Stomach (tissue), 9 donors: ENCODE data around the gene FTO. TPM values are rescaled to one million over a fixed set of nuclear protein-coding genes. Genes with fewer than 3 reads are reported as not detected.

Experiments used
- DNase-seq, 2 donors: peaks; one replicate each; pipeline versions ENCODE4 v3.0.0 to v3.0.0-alpha.2; 2013 to 2019
- H3K27ac ChIP-seq, 5 donors: fragments of 200-600 bp in 4 of 5; sonication (generic) in 4 of 5; one replicate each; pipeline ENCODE4 v1.5.1; 2013 to 2019; ENCODE audit warnings: mild to moderate bottlenecking in 1 of 5, moderate library complexity in 1 of 5
- H3K27me3 ChIP-seq, 3 donors: fragments of 200-600 bp; sonication (generic); one replicate each; pipeline ENCODE4 v1.5.1; 2017 to 2019; ENCODE audit warnings: mixed run types in 1 of 3
- H3K36me3 ChIP-seq, 4 donors: fragments of 200-600 bp; sonication (generic); 1 replicate in 3 of 4; 2 replicates in 1 of 4; pipeline ENCODE4 v1.5.1; 2016 to 2019
- H3K4me1 ChIP-seq, 4 donors: fragments of 200-600 bp; sonication (generic); one replicate each; pipeline ENCODE4 v1.5.1; 2016 to 2019
- H3K4me3 ChIP-seq, 4 donors: fragments of 200-600 bp; sonication (generic) in 3 of 4; one replicate each; pipeline ENCODE4 v1.5.1; 2016 to 2019; ENCODE audit warnings: mild to moderate bottlenecking in 1 of 4
- H3K9me3 ChIP-seq, 4 donors: fragments of 200-600 bp; sonication (generic); one replicate each; pipeline ENCODE4 v1.5.1; 2016 to 2019
- CTCF ChIP-seq, 7 experiments: fragments of 450-650 bp in 4 of 7; fragments of 200-600 bp in 3 of 7; sonication (generic) in 3 of 7; IDR thresholded peaks; one replicate each; pipeline ENCODE4 v1.5.1; 2016 to 2019; ENCODE audit warnings: antibody characterized with exemption in 7 of 7, control low read depth in 2 of 7, mild to moderate bottlenecking in 1 of 7
- EP300 ChIP-seq: sonication (generic); formaldehyde crosslinking; IDR thresholded peaks from one replicate; pipeline ENCODE4 v1.6.1; 2017; ENCODE audit warnings: antibody characterized with exemption
- POLR2A ChIP-seq, 4 donors: fragments of 450-650 bp; IDR thresholded peaks; one replicate each; pipeline ENCODE4 v1.6.1; 2016; ENCODE audit warnings: antibody characterized with exemption in 4 of 4, control low read depth in 2 of 4, mild to moderate bottlenecking in 1 of 4, moderate library complexity in 1 of 4
- POLR2AphosphoS5 ChIP-seq, 3 donors: sonication (generic); formaldehyde crosslinking; IDR thresholded peaks; one replicate each; pipeline ENCODE4 v1.6.1; 2016; ENCODE audit warnings: antibody characterized with exemption in 3 of 3
- WGBS, 5 donors: extraction: QIAGEN DNeasy Blood & Tissue Kit in 3 of 5; methylation state at CpG; one replicate each; pipeline versions ENCODE4 v1.1.5 to v1.1.7; 2013 to 2018; 5-methylcytosine and 5-hydroxymethylcytosine counted together
- intact Hi-C: fragments of 100-400 bp; cut with DNase I; formaldehyde crosslinking; loops from one replicate; pipeline ENCODE4 v1.15.1; 2023; ENCODE audit warnings: low total_unique reads
- polyA plus RNA-seq, 3 donors: library from polyadenylated mRNA; stranded (reverse); fragments of 200-250 nt; gene quantifications; one replicate each; pipeline ENCODE4 v1.2.3, GENCODE V29; 2013
- small RNA-seq, 4 donors: library from RNA; depleted of rRNA; stranded (forward); fragments of <200 nt; gene quantifications; one replicate each; pipeline ENCODE3, GENCODE V24; 2016
- total RNA-seq, 5 donors: library from RNA; depleted of rRNA; stranded (reverse); fragments of >200 nt; gene quantifications; one replicate each; pipeline versions ENCODE4 v1.1.0 to v1.2.3, GENCODE V29; 2014 to 2016
- donor health status: healthy with polysubstance abuse.
- donor health status: Bipolar disorder and iron deficiency.
- donor health status: healthy.

Gene FTO
- total and polyA plus RNA-seq, 8 donors, result 9.3 to 88.7 (median 24.6) TPM

GRCh38 chr16:54200161-54200534 lies 496.2 kb downstream of the FTO start:
- WGBS, 5 donors, result 89 to 97% (median 94%) methylated on average over 3 of the region's 3 CpGs
- intact Hi-C loops, result no loop called here

GRCh38 chr16:54200720-54201119 lies 496.8 kb downstream of the FTO start:
- Histone ChIP-seq H3K27me3 (peaks cover 0 to 26% (median 0%) of the 10 kb centered on the region in 3 donors), H3K4me1 (no peaks in the 10 kb centered on the region), H3K9me3 (no peaks in the 10 kb centered on the region), H3K36me3 (no peaks in the 10 kb centered on the region), H3K4me3 (no peak overlapping the region), H3K27ac (no peak overlapping the region)
- intact Hi-C loops, result no loop called here
- 82 to 100% (median 92%) methylated on average over 1 of the region's 1 CpG for WGBS, 5 donors
- TF ChIP-seq CTCF (IDR thresholded peaks at IDR 0.05), result no peak
- no peak for TF ChIP-seq EP300
- TF ChIP-seq POLR2AphosphoS5 (IDR thresholded peaks at IDR 0.05), result no peak
- TF ChIP-seq POLR2A (IDR thresholded peaks at IDR 0.05), result no peak
- DNase-seq, result no peak

More at GRCh38 chr16:54200161-54200534, 496.2 kb downstream of the FTO start:
- no peaks in the 10 kb centered on the region for H3K36me3 ChIP-seq
- no peak for TF ChIP-seq POLR2A (IDR thresholded peaks at IDR 0.05)
- H3K4me3 ChIP-seq, result no peak overlapping the region
- peaks cover 0 to 20% (median 0%) of the 10 kb centered on the region in 3 donors for H3K27me3 ChIP-seq
- DNase-seq, result no peak
- no peak overlapping the region for H3K27ac ChIP-seq
- no peaks in the 10 kb centered on the region for H3K4me1 ChIP-seq
- H3K9me3 ChIP-seq, result no peaks in the 10 kb centered on the region

- WGBS, 5 donors, result 91 to 97% (median 93%) methylated on average over 4 of the region's 4 CpGs
- DNase-seq, result no peak
- TF ChIP-seq EP300, result no peak
- Histone ChIP-seq H3K36me3 (no peaks in the 10 kb centered on the region), H3K9me3 (no peaks in the 10 kb centered on the region), H3K4me1 (no peaks in the 10 kb centered on the region), H3K27ac (no peak overlapping the region), H3K4me3 (no peak overlapping the region), H3K27me3 (peaks cover 0 to 31% (median 0%) of the 10 kb centered on the region in 3 donors)
- intact Hi-C loops, result no loop called here
Observed at GRCh38 chr16:54201200-54201599, 497.2 kb downstream of the FTO start.

Small RNA genes within 50 kb of the gene (small RNA-seq; reads per million reads assigned to genes)
- 0 reads per million in 4 donors for gene AC007347.2

Other genes starting within 250 kb of the FTO start
- 10 to 100 TPM; 15.2 to 34.9 (median 22.7) TPM for gene AKTIP, start 200.9 kb upstream of the FTO start, total RNA-seq
- 10 to 100 TPM; 12.5 to 16.3 (median 13.8) TPM for gene AKTIP, start 200.9 kb upstream of the FTO start, polyA plus RNA-seq
- gene RPGRIP1L, start 297 bp upstream of the FTO start, total RNA-seq, result 1 to 10 TPM in 4 of 5 donors, not detected in 1; 1.3 to 6.8 (median 3.0) TPM
- gene RPGRIP1L, start 297 bp upstream of the FTO start, polyA plus RNA-seq, result 1 to 10 TPM; 1.1 to 1.9 (median 1.4) TPM